CD8-positive, alpha-beta memory T cell (primary cell): ENCODE results near the gene KANSL1L. TPM values are rescaled to one million over a fixed set of nuclear protein-coding genes. Genes with fewer than 3 reads are reported as not detected.

ENCODE experiments used
- CTCF ChIA-PET: fragments of 350-600 bp; sonication (Branson Sonifier 250); formaldehyde crosslinking; loops from one replicate; lab custom pipeline; 2021; ENCODE audit warnings: antibody characterized with exemption; lab: Charles Lee
- POLR2A ChIA-PET: fragments of 350-600 bp; sonication (Branson Sonifier 250); formaldehyde crosslinking; loops from one replicate; lab custom pipeline; 2021; ENCODE audit warnings: antibody characterized with exemption; lab: Charles Lee
- DNase-seq, 5 donors: peaks; one replicate each; pipeline versions ENCODE4 v3.0.0 to v3.0.0-alpha.2; 2020 to 2022; ENCODE audit warnings: mixed read lengths in 1 of 5
- H3K27ac ChIP-seq: one replicate; pipeline ENCODE4 v1.7.0; 2013; ENCODE audit warnings: low read depth, mild to moderate bottlenecking, low read length, moderate library complexity
- H3K27me3 ChIP-seq: 2 replicates; pipeline ENCODE4 v1.7.0; 2013; ENCODE audit warnings: low read length, mild to moderate bottlenecking; ENCODE audit not compliant: insufficient read depth, poor library complexity, severe bottlenecking
- H3K36me3 ChIP-seq: 2 replicates; pipeline ENCODE4 v1.7.0; 2013; ENCODE audit warnings: mild to moderate bottlenecking, low read length, moderate library complexity; ENCODE audit not compliant: insufficient read depth
- H3K4me1 ChIP-seq: 2 replicates; pipeline ENCODE4 v1.7.0; 2013; ENCODE audit warnings: mild to moderate bottlenecking, low read length, moderate library complexity; ENCODE audit not compliant: insufficient read depth
- H3K4me3 ChIP-seq: 2 replicates; pipeline ENCODE4 v1.7.0; 2013; ENCODE audit warnings: mild to moderate bottlenecking, low read length
- H3K9me3 ChIP-seq: 2 replicates; pipeline ENCODE4 v1.7.0; 2013; ENCODE audit warnings: mild to moderate bottlenecking, low read length
- H3K27ac Mint-ChIP-seq, 8 donors: one replicate each; pipeline ENCODE4 v1.8.0; 2020 to 2021; ENCODE audit warnings: mixed read lengths in 8 of 8, mild to moderate bottlenecking in 6 of 8, inconsistent platforms in 3 of 8, moderate library complexity in 3 of 8
- H3K27me3 Mint-ChIP-seq, 2 donors: one replicate each; pipeline ENCODE4 v1.8.0; 2020 to 2021; ENCODE audit warnings: mixed read lengths in 2 of 2, mild to moderate bottlenecking in 1 of 2, moderate library complexity in 1 of 2
- H3K36me3 Mint-ChIP-seq, 3 donors: one replicate each; pipeline ENCODE4 v1.8.0; 2020 to 2021; ENCODE audit warnings: mixed read lengths in 3 of 3, inconsistent platforms in 1 of 3, mild to moderate bottlenecking in 1 of 3
- H3K4me1 Mint-ChIP-seq, 3 donors: one replicate each; pipeline ENCODE4 v1.8.0; 2020 to 2021; ENCODE audit warnings: mixed read lengths in 3 of 3, inconsistent platforms in 1 of 3, mild to moderate bottlenecking in 1 of 3
- H3K4me3 Mint-ChIP-seq, 7 donors: one replicate each; pipeline ENCODE4 v1.8.0; 2020 to 2021; ENCODE audit warnings: mixed read lengths in 7 of 7, mild to moderate bottlenecking in 6 of 7, moderate library complexity in 4 of 7, inconsistent platforms in 2 of 7
- H3K9me3 Mint-ChIP-seq, 5 donors: one replicate each; pipeline ENCODE4 v1.8.0; 2020 to 2022; ENCODE audit warnings: mixed read lengths in 5 of 5, mild to moderate bottlenecking in 3 of 5, moderate library complexity in 2 of 5, inconsistent platforms in 1 of 5
- polyA plus RNA-seq: library from polyadenylated mRNA; unstranded; fragments of 300-500 nt; fragmentation: Illumina TruSeq; gene quantifications from one replicate; pipeline ENCODE4 v1.2.3, GENCODE V29; 2021
- total RNA-seq, 2 experiments: library from RNA; stranded (reverse); gene quantifications; one replicate each; pipeline ENCODE4 v1.2.3, GENCODE V29; 2021

Gene KANSL1L
- total and polyA plus RNA-seq, 3 experiments from 2014 or later = 1.0 to 6.3 (median 5.0) TPM

GRCh38 chr2:209988010-209988409 lies 183.2 kb downstream of the KANSL1L start:
- peaks cover 7 to 46% of the 10 kb centered on the region in 2 donors for H3K27me3 Mint-ChIP-seq
- no peaks in the 10 kb centered on the region for H3K4me1 Mint-ChIP-seq
- Histone ChIP-seq H3K36me3 (no peaks in the 10 kb centered on the region), H3K27me3 (no peaks in the 10 kb centered on the region), H3K4me3 (no peak overlapping the region), H3K27ac (no peak overlapping the region), H3K9me3 (no peaks in the 10 kb centered on the region), H3K4me1 (no peaks in the 10 kb centered on the region)
- H3K9me3 Mint-ChIP-seq = no peaks in the 10 kb centered on the region
- ChIA-PET CTCF (no interaction called here), POLR2A (no interaction called here)
- DNase-seq = no peak
- no peak overlapping the region for H3K4me3 Mint-ChIP-seq
- H3K27ac Mint-ChIP-seq = no peak overlapping the region
- no peaks in the 10 kb centered on the region for H3K36me3 Mint-ChIP-seq

GRCh38 chr2:209986415-209986814 lies 184.8 kb downstream of the KANSL1L start:
- ChIA-PET POLR2A (no interaction called here), CTCF (interaction anchor here (1.5 to 1.8 kb wide), 2 partner anchors 9 to 209 kb away, joined by 5 to 8 read pairs; no protein-coding TSS in a partner anchor)
- Mint-ChIP-seq H3K4me3 (no peak overlapping the region), H3K4me1 (no peaks in the 10 kb centered on the region), H3K27me3 (peaks cover 7 to 49% of the 10 kb centered on the region in 2 donors), H3K27ac (no peak overlapping the region), H3K36me3 (no peaks in the 10 kb centered on the region), H3K9me3 (no peaks in the 10 kb centered on the region)
- Histone ChIP-seq H3K9me3 (no peaks in the 10 kb centered on the region), H3K27ac (no peak overlapping the region), H3K36me3 (no peaks in the 10 kb centered on the region), H3K4me1 (no peaks in the 10 kb centered on the region), H3K27me3 (no peaks in the 10 kb centered on the region), H3K4me3 (no peak overlapping the region)
- DNase-seq = no peak

GRCh38 chr2:209985874-209986273 lies 185.3 kb downstream of the KANSL1L start:
- H3K4me1 Mint-ChIP-seq = no peaks in the 10 kb centered on the region
- CTCF ChIA-PET = interaction anchor here (1.5 to 1.8 kb wide), 2 partner anchors 8 to 210 kb away, joined by 5 to 8 read pairs; no protein-coding TSS in a partner anchor
- POLR2A ChIA-PET = no interaction called here

GRCh38 chr2:209984291-209984690 lies 186.9 kb downstream of the KANSL1L start:
- no peak overlapping the region for H3K4me3 Mint-ChIP-seq
- no peaks in the 10 kb centered on the region for H3K27me3 ChIP-seq
- H3K36me3 ChIP-seq = no peaks in the 10 kb centered on the region
- no peak overlapping the region for H3K27ac ChIP-seq
- ChIA-PET CTCF (no interaction called here), POLR2A (interaction anchor here (0.6 kb wide), 1 partner anchor 452 kb away, joined by 3 read pairs; no protein-coding TSS in a partner anchor)
- no peaks in the 10 kb centered on the region for H3K4me1 ChIP-seq
- H3K36me3 Mint-ChIP-seq = no peaks in the 10 kb centered on the region
- peak overlapping the region in 1 of 8 donors; percentile 21 for H3K27ac Mint-ChIP-seq
- peaks cover 7 to 32% of the 10 kb centered on the region in 2 donors for H3K27me3 Mint-ChIP-seq
- no peak for DNase-seq
- H3K4me1 Mint-ChIP-seq = no peaks in the 10 kb centered on the region
- H3K4me3 ChIP-seq = no peak overlapping the region
- H3K9me3 Mint-ChIP-seq = no peaks in the 10 kb centered on the region
- H3K9me3 ChIP-seq = no peaks in the 10 kb centered on the region

More at GRCh38 chr2:209985874-209986273, 185.3 kb downstream of the KANSL1L start:
- Histone ChIP-seq H3K9me3 (no peaks in the 10 kb centered on the region), H3K27ac (no peak overlapping the region), H3K36me3 (no peaks in the 10 kb centered on the region), H3K4me3 (no peak overlapping the region), H3K27me3 (no peaks in the 10 kb centered on the region), H3K4me1 (no peaks in the 10 kb centered on the region)
- no peaks in the 10 kb centered on the region for H3K9me3 Mint-ChIP-seq
- no peak for DNase-seq
- H3K36me3 Mint-ChIP-seq = no peaks in the 10 kb centered on the region
- no peak overlapping the region for H3K27ac Mint-ChIP-seq
- no peak overlapping the region for H3K4me3 Mint-ChIP-seq
- H3K27me3 Mint-ChIP-seq = peaks cover 7 to 46% of the 10 kb centered on the region in 2 donors

GRCh38 chr2:209977386-209978239 lies 193.6 kb downstream of the KANSL1L start:
- H3K4me3 Mint-ChIP-seq = no peak overlapping the region
- no peaks in the 10 kb centered on the region for H3K9me3 Mint-ChIP-seq
- H3K27me3 ChIP-seq = no peaks in the 10 kb centered on the region
- no peaks in the 10 kb centered on the region for H3K9me3 ChIP-seq
- no peak overlapping the region for H3K27ac ChIP-seq
- DNase-seq = peak in 2 of 5 donors; percentile 31 to 50
- peaks cover 1 to 13% of the 10 kb centered on the region in 2 donors for H3K27me3 Mint-ChIP-seq
- no peaks in the 10 kb centered on the region for H3K36me3 Mint-ChIP-seq
- ChIA-PET CTCF (interaction anchor here (1.0 to 3.2 kb wide), 8 partner anchors 9 to 221 kb away, joined by 3 to 20 read pairs (median 4); no protein-coding TSS in a partner anchor), POLR2A (no interaction called here)
- no peaks in the 10 kb centered on the region for H3K4me1 Mint-ChIP-seq
- H3K27ac Mint-ChIP-seq = no peak overlapping the region
- no peak overlapping the region for H3K4me3 ChIP-seq
- H3K4me1 ChIP-seq = no peaks in the 10 kb centered on the region
- no peaks in the 10 kb centered on the region for H3K36me3 ChIP-seq

GRCh38 chr2:209976698-209977385 lies 194.4 kb downstream of the KANSL1L start:
- no peak for DNase-seq
- ChIA-PET CTCF (interaction anchor here (1.0 to 3.2 kb wide), 6 partner anchors 10 to 222 kb away, joined by 3 to 20 read pairs (median 4); no protein-coding TSS in a partner anchor), POLR2A (no interaction called here)
- no peaks in the 10 kb centered on the region for H3K4me1 Mint-ChIP-seq
- H3K27ac Mint-ChIP-seq = no peak overlapping the region
- Histone ChIP-seq H3K36me3 (no peaks in the 10 kb centered on the region), H3K27me3 (no peaks in the 10 kb centered on the region), H3K27ac (no peak overlapping the region), H3K4me3 (no peak overlapping the region), H3K4me1 (no peaks in the 10 kb centered on the region), H3K9me3 (no peaks in the 10 kb centered on the region)
- peaks cover 1 to 15% of the 10 kb centered on the region in 2 donors for H3K27me3 Mint-ChIP-seq
- no peak overlapping the region for H3K4me3 Mint-ChIP-seq
- H3K9me3 Mint-ChIP-seq = no peaks in the 10 kb centered on the region
- H3K36me3 Mint-ChIP-seq = no peaks in the 10 kb centered on the region

- POLR2A ChIA-PET = no interaction called here
- no peak for DNase-seq
- Histone ChIP-seq H3K9me3 (no peaks in the 10 kb centered on the region), H3K27ac (no peak overlapping the region), H3K4me3 (no peak overlapping the region), H3K27me3 (no peaks in the 10 kb centered on the region), H3K36me3 (no peaks in the 10 kb centered on the region), H3K4me1 (no peaks in the 10 kb centered on the region)
- H3K9me3 Mint-ChIP-seq = no peaks in the 10 kb centered on the region
- H3K27me3 Mint-ChIP-seq = peaks cover 1 to 16% of the 10 kb centered on the region in 2 donors
- no peaks in the 10 kb centered on the region for H3K4me1 Mint-ChIP-seq
- no peak overlapping the region for H3K27ac Mint-ChIP-seq
- CTCF ChIA-PET = interaction anchor here (1.6 kb wide), 1 partner anchor 221 kb away, joined by 6 read pairs; no protein-coding TSS in a partner anchor
- H3K4me3 Mint-ChIP-seq = no peak overlapping the region
- no peaks in the 10 kb centered on the region for H3K36me3 Mint-ChIP-seq
These were observed 196.6 kb downstream of the KANSL1L start for GRCh38 chr2:209974576-209974975.

GRCh38 chr2:209973328-209973727 lies 197.9 kb downstream of the KANSL1L start:
- Histone ChIP-seq H3K36me3 (no peaks in the 10 kb centered on the region), H3K27me3 (no peaks in the 10 kb centered on the region), H3K9me3 (no peaks in the 10 kb centered on the region), H3K4me1 (no peaks in the 10 kb centered on the region), H3K27ac (no peak overlapping the region), H3K4me3 (no peak overlapping the region)
- no peak for DNase-seq
- Mint-ChIP-seq H3K4me1 (no peaks in the 10 kb centered on the region), H3K9me3 (no peaks in the 10 kb centered on the region), H3K36me3 (no peaks in the 10 kb centered on the region), H3K27me3 (peaks cover 1 to 16% of the 10 kb centered on the region in 2 donors), H3K27ac (no peak overlapping the region), H3K4me3 (no peak overlapping the region)
- POLR2A ChIA-PET = no interaction called here
- CTCF ChIA-PET = no interaction called here
